SK-N-SH treated with all-trans-retinoic acid at 6 μM for 48 hours (cell line): ENCODE results near the gene GCN1.

Experiments
- ARNTL ChIP-seq: fragments of 450-650 bp; formaldehyde crosslinking; IDR thresholded peaks from 2 replicates; pipeline ENCODE4 v1.5.0; 2020; ENCODE audit warnings: low read depth, mild to moderate bottlenecking, moderate library complexity, borderline replicate concordance
- CSDC2 ChIP-seq: fragments of 250-450 bp; sonication (Bioruptor Pico); IDR thresholded peaks from 2 replicates; pipeline ENCODE4 v1.5.0; 2020; ENCODE audit warnings: mild to moderate bottlenecking, moderate library complexity
- ISL1 ChIP-seq: fragments of 250-450 bp; sonication (Bioruptor Pico); IDR thresholded peaks from 2 replicates; pipeline ENCODE4 v2.1.2; 2022; ENCODE audit warnings: mild to moderate bottlenecking, moderate library complexity
- PPARA ChIP-seq: fragments of 250-450 bp; sonication (Bioruptor Pico); IDR thresholded peaks from 2 replicates; pipeline ENCODE4 v1.5.0; 2020; ENCODE audit warnings: mild to moderate bottlenecking, borderline replicate concordance
- TCF4 ChIP-seq: fragments of 250-450 bp; sonication (Bioruptor Pico); IDR thresholded peaks from 2 replicates; pipeline ENCODE4 v1.8.0; 2021; ENCODE audit warnings: mild to moderate bottlenecking, moderate library complexity, borderline replicate concordance
- ZFP3 ChIP-seq: fragments of 250-450 bp; sonication (Bioruptor Pico); IDR thresholded peaks from 2 replicates; pipeline ENCODE4 v1.5.0; 2020; ENCODE audit warnings: mild to moderate bottlenecking, moderate library complexity
- ZFP30 ChIP-seq: fragments of 450-650 bp; formaldehyde crosslinking; IDR thresholded peaks from 2 replicates; pipeline ENCODE4 v1.5.0; 2022; ENCODE audit warnings: mild to moderate bottlenecking, moderate library complexity
- TF ChIP-seq, protein P1 (sequence below): fragments of 250-450 bp; sonication (Bioruptor Pico); IDR thresholded peaks from 2 replicates; pipeline ENCODE4 v1.8.0; 2020; ENCODE audit warnings: mild to moderate bottlenecking, moderate library complexity, borderline replicate concordance
- TF ChIP-seq, protein P2 (sequence below): fragments of 250-450 bp; sonication (Bioruptor Pico); IDR thresholded peaks from 2 replicates; pipeline ENCODE4 v1.5.0; 2020; ENCODE audit warnings: mild to moderate bottlenecking, moderate library complexity

DNA sequence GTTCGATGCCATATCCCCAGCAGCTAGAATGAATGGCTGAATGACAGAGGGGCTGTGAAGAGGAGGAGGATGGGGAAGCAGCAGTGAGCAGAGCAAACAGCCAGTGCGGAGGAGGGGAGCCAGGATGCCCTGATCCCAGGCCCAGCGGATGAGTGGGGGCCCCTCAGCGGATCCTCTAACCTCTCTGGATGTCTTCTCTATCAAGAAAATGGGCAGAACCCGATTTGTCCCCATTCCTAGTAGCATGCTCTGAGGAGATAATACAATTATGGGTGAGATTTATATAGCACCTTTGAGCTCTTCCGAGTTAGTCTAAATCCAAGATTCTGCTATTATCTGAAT is 36.4 kb upstream of the GCN1 start:
- TF ChIP-seq ZFP3 (CRISPR knock-in tag): no peak
- no peak for TF ChIP-seq ZFP30
- TF ChIP-seq TCF4 (CRISPR knock-in tag): no peak
- TF ChIP-seq ARNTL (CRISPR knock-in tag): no peak
- TF ChIP-seq CSDC2: no peak
- TF ChIP-seq ISL1 (CRISPR knock-in tag): no peak
- TF ChIP-seq PPARA (CRISPR knock-in tag): no peak
- TF ChIP-seq, protein P1, sequence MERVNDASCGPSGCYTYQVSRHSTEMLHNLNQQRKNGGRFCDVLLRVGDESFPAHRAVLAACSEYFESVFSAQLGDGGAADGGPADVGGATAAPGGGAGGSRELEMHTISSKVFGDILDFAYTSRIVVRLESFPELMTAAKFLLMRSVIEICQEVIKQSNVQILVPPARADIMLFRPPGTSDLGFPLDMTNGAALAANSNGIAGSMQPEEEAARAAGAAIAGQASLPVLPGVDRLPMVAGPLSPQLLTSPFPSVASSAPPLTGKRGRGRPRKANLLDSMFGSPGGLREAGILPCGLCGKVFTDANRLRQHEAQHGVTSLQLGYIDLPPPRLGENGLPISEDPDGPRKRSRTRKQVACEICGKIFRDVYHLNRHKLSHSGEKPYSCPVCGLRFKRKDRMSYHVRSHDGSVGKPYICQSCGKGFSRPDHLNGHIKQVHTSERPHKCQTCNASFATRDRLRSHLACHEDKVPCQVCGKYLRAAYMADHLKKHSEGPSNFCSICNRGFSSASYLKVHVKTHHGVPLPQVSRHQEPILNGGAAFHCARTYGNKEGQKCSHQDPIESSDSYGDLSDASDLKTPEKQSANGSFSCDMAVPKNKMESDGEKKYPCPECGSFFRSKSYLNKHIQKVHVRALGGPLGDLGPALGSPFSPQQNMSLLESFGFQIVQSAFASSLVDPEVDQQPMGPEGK (CRISPR knock-in tag): no peak
- TF ChIP-seq, protein P2, sequence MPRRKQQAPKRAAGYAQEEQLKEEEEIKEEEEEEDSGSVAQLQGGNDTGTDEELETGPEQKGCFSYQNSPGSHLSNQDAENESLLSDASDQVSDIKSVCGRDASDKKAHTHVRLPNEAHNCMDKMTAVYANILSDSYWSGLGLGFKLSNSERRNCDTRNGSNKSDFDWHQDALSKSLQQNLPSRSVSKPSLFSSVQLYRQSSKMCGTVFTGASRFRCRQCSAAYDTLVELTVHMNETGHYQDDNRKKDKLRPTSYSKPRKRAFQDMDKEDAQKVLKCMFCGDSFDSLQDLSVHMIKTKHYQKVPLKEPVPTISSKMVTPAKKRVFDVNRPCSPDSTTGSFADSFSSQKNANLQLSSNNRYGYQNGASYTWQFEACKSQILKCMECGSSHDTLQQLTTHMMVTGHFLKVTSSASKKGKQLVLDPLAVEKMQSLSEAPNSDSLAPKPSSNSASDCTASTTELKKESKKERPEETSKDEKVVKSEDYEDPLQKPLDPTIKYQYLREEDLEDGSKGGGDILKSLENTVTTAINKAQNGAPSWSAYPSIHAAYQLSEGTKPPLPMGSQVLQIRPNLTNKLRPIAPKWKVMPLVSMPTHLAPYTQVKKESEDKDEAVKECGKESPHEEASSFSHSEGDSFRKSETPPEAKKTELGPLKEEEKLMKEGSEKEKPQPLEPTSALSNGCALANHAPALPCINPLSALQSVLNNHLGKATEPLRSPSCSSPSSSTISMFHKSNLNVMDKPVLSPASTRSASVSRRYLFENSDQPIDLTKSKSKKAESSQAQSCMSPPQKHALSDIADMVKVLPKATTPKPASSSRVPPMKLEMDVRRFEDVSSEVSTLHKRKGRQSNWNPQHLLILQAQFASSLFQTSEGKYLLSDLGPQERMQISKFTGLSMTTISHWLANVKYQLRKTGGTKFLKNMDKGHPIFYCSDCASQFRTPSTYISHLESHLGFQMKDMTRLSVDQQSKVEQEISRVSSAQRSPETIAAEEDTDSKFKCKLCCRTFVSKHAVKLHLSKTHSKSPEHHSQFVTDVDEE (CRISPR knock-in tag): no peak
